Measurements from ENCODE around the gene TMPRSS9. TPM values are rescaled to one million over a fixed set of nuclear protein-coding genes. Genes with fewer than 3 reads are reported as not detected.

Gene TMPRSS9
- total RNA-seq, 1 experiment from 2014 or later: 0.66 TPM

GRCh38 chr19:2412449-2412848, 52.4 kb downstream of the TMPRSS9 start:
- no peaks in the 10 kb centered on the region for H3K9me3 ChIP-seq
- POLR2A ChIA-PET: no interaction called here

GRCh38 chr19:2413159-2413558, 53.1 kb downstream of the TMPRSS9 start:
- CTCF ChIA-PET: interaction anchor here (0.6 kb wide), 1 partner anchor 173 kb away, joined by 8 read pairs; no protein-coding TSS in a partner anchor
- no peaks in the 10 kb centered on the region for H3K4me1 Mint-ChIP-seq (ENCODE audit: low read depth, unreplicated experiment)
- no peak overlapping the region for H3K4me3 Mint-ChIP-seq (ENCODE audit: unreplicated experiment)
- H3K27me3 ChIP-seq (replicated peaks; ENCODE audit: control insufficient read depth, insufficient read depth, low read length): no peaks in the 10 kb centered on the region
- no peaks in the 10 kb centered on the region for H3K9me3 Mint-ChIP-seq (ENCODE audit: unreplicated experiment)
- peaks cover 4% of the 10 kb centered on the region for H3K27me3 Mint-ChIP-seq (ENCODE audit: insufficient read depth, unreplicated experiment)
- peaks cover 13% of the 10 kb centered on the region for H3K36me3 Mint-ChIP-seq (ENCODE audit: insufficient read depth, unreplicated experiment)
- no peaks in the 10 kb centered on the region for H3K9me3 ChIP-seq
- no peak for DNase-seq
- no peaks in the 10 kb centered on the region for H3K36me3 ChIP-seq (ENCODE audit: control insufficient read depth, insufficient read depth, low read length)
- intact Hi-C loops (cut with micrococcal nuclease; ENCODE audit: unreplicated experiment): no loop called here
- BruUV-seq (replicated peaks): no TSS peak
- H3K4me3 ChIP-seq (ENCODE audit: low read depth, low read length): no peak overlapping the region
- no peak for TF ChIP-seq CTCF (IDR thresholded peaks at IDR 0.05; ENCODE audit: insufficient read depth in 1 of 2, low read depth in 1 of 2, low read length in 1 of 2, severe bottlenecking in 1 of 2, unreplicated experiment in 1 of 2)
- POLR2A ChIA-PET: no interaction called here
- no peaks in the 10 kb centered on the region for H3K4me1 ChIP-seq
- H3K27ac Mint-ChIP-seq (ENCODE audit: unreplicated experiment): no peak overlapping the region

More at GRCh38 chr19:2412449-2412848, 52.4 kb downstream of the TMPRSS9 start:
- no peak for DNase-seq
- no peak overlapping the region for H3K4me3 Mint-ChIP-seq (ENCODE audit: unreplicated experiment)
- CTCF ChIA-PET: interaction anchor here (0.7 kb wide), 1 partner anchor 81 kb away, joined by 3 read pairs; no protein-coding TSS in a partner anchor
- H3K36me3 Mint-ChIP-seq (ENCODE audit: insufficient read depth, unreplicated experiment): peaks cover 13% of the 10 kb centered on the region
- H3K27me3 Mint-ChIP-seq (ENCODE audit: insufficient read depth, unreplicated experiment): peaks cover 4% of the 10 kb centered on the region
- H3K4me1 Mint-ChIP-seq (ENCODE audit: low read depth, unreplicated experiment): no peaks in the 10 kb centered on the region
- TF ChIP-seq CTCF (IDR thresholded peaks at IDR 0.05; ENCODE audit: insufficient read depth in 1 of 2, low read depth in 1 of 2, low read length in 1 of 2, severe bottlenecking in 1 of 2, unreplicated experiment in 1 of 2): no peak
- Histone ChIP-seq H3K27me3 (replicated peaks; ENCODE audit: control insufficient read depth, insufficient read depth, low read length) (no peaks in the 10 kb centered on the region), H3K4me3 (ENCODE audit: low read depth, low read length) (no peak overlapping the region), H3K36me3 (ENCODE audit: control insufficient read depth, insufficient read depth, low read length) (no peaks in the 10 kb centered on the region), H3K4me1 (no peaks in the 10 kb centered on the region)
- intact Hi-C loops (cut with micrococcal nuclease; ENCODE audit: unreplicated experiment): no loop called here
- H3K27ac Mint-ChIP-seq (ENCODE audit: unreplicated experiment): no peak overlapping the region
- H3K9me3 Mint-ChIP-seq (ENCODE audit: unreplicated experiment): no peaks in the 10 kb centered on the region
- no TSS peak for BruUV-seq (replicated peaks)

GRCh38 chr19:2413629-2414028, 53.6 kb downstream of the TMPRSS9 start:
- BruUV-seq (replicated peaks): no TSS peak
- Histone ChIP-seq H3K9me3 (no peaks in the 10 kb centered on the region), H3K4me3 (ENCODE audit: low read depth, low read length) (no peak overlapping the region), H3K36me3 (ENCODE audit: control insufficient read depth, insufficient read depth, low read length) (no peaks in the 10 kb centered on the region), H3K27me3 (replicated peaks; ENCODE audit: control insufficient read depth, insufficient read depth, low read length) (no peaks in the 10 kb centered on the region), H3K4me1 (no peaks in the 10 kb centered on the region)
- peaks cover 4% of the 10 kb centered on the region for H3K27me3 Mint-ChIP-seq (ENCODE audit: insufficient read depth, unreplicated experiment)
- CTCF ChIA-PET: interaction anchor here (0.6 kb wide), 1 partner anchor 173 kb away, joined by 8 read pairs; no protein-coding TSS in a partner anchor
- POLR2A ChIA-PET: no interaction called here
- intact Hi-C loops (cut with micrococcal nuclease; ENCODE audit: unreplicated experiment): no loop called here
- DNase-seq: no peak
- peaks cover 13% of the 10 kb centered on the region for H3K36me3 Mint-ChIP-seq (ENCODE audit: insufficient read depth, unreplicated experiment)
- TF ChIP-seq CTCF (IDR thresholded peaks at IDR 0.05; ENCODE audit: insufficient read depth in 1 of 2, low read depth in 1 of 2, low read length in 1 of 2, severe bottlenecking in 1 of 2, unreplicated experiment in 1 of 2): no peak
- H3K27ac Mint-ChIP-seq (ENCODE audit: unreplicated experiment): no peak overlapping the region
- no peak overlapping the region for H3K4me3 Mint-ChIP-seq (ENCODE audit: unreplicated experiment)
- no peaks in the 10 kb centered on the region for H3K9me3 Mint-ChIP-seq (ENCODE audit: unreplicated experiment)
- H3K4me1 Mint-ChIP-seq (ENCODE audit: low read depth, unreplicated experiment): no peaks in the 10 kb centered on the region

All from Caco-2 (cell line).